ENCODE measurements around the gene CKAP2L.
A peak's percentile ranks its signal among the peaks of the same experiment; 100 is the strongest.

Gene CKAP2L

DNA sequence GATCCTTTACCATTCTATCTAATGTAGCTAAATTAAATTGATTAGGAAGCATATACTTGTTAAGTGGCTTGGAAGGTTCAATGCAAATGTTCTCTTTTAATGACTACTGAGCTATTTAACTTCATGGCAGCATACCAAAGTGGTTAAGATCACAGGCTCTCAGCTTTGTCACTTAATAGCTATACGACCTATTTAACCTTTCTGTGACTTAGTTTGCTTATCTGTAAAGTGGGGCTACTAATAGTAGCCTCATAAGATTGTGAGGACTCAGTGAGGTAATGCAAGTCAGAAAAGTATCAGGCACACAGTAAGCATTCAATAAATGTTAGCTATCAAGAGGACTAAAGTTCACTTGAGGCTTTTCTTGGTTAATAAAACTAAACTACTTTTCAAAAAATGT, 4.3 kb downstream of the CKAP2L start:
- no peak for DNase-seq

DNA sequence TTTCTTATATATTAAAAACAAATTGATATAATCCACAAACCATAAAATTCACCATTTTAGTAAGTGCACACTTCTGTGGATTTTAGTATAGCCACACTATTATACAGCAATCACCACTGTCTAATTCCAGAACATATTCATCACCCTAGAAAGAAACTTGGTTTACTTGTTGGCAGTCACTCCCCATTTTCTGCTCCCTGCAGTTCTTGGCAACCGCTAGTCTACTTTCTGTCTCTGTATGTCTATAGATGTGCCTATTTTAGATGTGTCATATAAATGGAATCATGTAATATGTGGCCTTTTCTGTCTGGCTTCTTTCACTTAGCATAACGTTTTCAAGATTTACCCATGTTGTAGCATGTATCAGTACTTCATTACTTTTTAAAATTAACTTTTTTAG, 5.7 kb downstream of the CKAP2L start:
- no peak for DNase-seq

DNA sequence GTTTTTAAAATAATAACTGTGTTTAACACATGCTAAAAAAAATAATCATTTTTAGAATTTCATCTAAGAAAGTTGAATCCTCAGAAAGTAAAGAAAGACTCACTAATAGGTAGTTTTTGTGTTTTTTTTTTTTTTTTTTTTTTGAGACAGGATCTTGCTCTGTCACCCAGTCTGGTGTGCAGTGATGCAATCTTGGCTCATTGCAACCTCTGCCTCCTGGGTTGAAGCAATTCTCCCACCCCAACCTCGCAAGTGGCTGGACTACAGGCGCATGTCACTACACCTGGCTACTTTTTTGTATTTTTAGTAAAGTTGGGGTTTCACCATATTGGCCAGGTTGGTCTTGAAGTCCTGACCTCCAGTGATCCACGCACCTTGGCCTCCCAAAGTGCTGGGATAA, 7.1 kb downstream of the CKAP2L start:
- peak; percentile 41 to 64 for DNase-seq

DNA sequence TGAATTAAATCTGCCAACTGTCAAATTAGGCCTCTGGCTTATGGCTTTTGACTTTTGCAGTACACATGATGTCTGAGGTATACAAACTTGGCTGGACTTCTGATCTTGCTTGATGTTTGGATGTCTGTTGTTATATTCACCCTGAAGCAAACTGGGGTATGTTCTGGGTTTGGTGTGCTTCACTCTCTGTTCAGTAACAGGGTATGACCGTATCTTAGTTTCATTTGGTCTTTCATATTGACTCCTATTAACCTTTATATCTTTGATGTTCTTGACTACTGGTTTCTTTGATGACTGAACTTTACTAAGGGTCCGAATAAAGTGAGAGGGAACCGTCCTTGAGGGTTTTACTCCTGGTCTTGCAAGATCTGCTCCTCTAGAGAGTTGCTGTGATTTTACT, 8.2 kb downstream of the CKAP2L start:
- no peak for DNase-seq

DNA sequence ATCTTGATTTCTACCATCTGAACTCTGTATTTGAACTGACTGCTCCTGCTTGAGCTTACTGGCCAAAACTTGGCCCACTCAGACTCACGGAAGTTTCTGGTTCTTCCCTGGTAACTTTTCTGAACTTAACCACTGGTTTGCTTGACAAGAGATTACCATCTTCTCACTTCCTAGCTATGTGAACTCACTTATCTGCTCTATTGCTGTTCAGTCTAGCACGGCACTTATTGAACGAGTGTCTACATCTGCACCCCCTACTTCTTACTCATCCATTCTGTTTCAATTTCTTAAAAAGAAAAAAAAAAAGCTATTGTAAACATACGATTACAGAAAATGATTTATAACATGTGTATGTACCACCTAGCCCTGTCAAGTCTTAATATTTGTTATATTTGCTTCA, 9.0 kb downstream of the CKAP2L start:
- DNase-seq: no peak

- peak; percentile 22 to 66 for DNase-seq
Observed at GRCh38 chr2:112754564-112754963, 9.8 kb downstream of the CKAP2L start.

DNA sequence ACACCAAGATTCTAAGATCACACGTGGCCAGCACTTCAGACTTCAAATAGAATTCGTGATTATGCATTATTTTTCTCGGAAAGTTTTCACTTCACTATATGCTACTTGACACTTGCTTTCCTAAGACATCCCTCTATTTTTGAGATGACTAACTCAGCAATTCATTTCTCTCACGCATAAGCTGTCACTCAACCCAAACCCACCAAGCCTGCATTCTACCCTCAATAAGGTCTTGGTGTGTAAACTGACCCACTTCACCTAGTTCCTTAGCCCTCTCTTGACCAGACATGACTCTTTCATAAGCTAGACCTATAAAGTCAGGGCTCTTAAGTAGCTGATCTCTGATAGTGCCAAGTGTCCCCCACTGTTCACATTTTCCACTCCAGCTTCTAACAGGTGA, 11.7 kb downstream of the CKAP2L start:
- DNase-seq: no peak

GRCh38 chr2:112751451-112752197, 12.8 kb downstream of the CKAP2L start:
- no peak for DNase-seq

- DNase-seq: no peak
Observed at GRCh38 chr2:112750560-112750843, 13.9 kb downstream of the CKAP2L start.

DNA sequence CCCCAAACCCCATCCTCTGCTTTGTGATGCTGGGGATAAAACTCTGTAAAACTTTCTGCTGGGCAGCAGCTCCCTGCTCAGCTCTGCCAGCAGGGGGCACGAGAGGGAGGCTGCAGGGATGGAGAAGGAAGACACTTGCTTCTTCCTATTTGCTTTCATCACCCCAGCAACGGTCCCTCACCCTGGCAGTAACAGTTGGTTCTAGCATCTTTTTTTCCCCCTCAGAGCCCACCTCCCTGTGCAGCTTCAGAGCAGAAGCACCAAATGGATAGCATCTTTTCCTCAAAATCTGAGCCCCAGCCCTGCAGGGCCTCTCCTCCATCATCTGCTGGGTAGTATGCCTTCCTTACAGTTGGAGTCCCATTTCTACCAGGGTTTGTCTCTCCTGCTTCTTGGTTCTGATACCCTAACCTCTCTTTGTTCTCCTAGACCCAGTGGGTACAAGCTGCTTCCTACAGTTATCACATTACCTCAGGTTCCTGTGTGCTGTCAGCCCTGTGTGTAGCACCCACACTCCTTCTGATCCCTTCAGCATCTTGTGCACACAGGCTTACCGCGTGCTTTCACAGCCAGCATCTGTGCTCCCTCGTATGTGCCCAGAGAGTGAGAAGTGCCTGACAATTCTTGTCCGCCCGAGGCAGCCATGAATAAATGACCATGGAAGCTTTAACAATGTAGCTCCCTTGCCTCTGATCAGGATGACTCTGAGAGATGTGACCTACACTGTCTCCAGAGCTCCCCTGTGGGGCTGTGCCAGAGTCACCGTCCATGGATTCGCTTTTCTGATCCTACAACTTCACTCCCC, 14.5 kb downstream of the CKAP2L start:
- DNase-seq: peak; percentile 66 to 88

DNA sequence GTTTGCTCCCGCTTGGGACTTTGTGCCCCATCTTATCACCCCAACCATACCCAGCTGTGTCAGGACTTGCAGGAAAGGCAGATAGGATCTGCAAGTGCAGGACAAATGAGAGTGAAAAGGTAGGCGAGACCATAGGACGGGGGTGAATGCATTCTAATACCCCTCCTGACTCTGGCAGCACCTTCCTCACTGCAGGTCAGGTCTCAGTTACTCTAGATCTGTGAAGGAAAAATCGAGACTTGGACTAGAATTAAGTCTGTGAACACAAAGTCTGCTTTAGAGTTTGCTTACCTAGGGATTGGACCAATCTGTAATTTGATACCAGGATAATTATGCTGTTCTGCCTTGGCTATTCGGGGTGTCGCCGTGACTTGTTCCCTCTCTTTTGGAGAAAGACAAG, 23.9 kb downstream of the CKAP2L start:
- DNase-seq: no peak

GRCh38 chr2:112737542-112738232, 26.7 kb downstream of the CKAP2L start:
- DNase-seq: no peak

DNA sequence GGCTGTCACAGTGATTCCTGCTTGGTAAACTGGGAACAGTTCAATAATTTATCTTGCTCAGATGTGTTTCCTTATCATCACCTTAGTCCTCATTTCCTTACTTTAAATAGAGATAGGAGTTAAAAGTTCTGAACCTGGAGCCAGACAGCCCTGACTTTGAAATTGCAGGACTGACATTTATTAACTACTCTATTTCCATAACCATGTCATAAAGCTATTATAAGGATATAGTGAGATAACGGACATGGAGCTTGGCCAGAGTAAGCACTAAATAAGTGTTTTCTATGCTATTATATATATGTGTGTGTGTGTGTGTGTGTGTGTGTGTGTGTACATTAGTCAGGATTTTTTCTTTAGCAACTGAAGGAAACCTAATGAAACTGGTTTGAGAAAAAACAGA, 30.5 kb downstream of the CKAP2L start:
- DNase-seq: no peak

- no peak for DNase-seq
Observed at GRCh38 chr2:112733456-112733855, 31.0 kb downstream of the CKAP2L start.

- DNase-seq: no peak
Observed at GRCh38 chr2:112731479-112731878, 32.9 kb downstream of the CKAP2L start.

DNA sequence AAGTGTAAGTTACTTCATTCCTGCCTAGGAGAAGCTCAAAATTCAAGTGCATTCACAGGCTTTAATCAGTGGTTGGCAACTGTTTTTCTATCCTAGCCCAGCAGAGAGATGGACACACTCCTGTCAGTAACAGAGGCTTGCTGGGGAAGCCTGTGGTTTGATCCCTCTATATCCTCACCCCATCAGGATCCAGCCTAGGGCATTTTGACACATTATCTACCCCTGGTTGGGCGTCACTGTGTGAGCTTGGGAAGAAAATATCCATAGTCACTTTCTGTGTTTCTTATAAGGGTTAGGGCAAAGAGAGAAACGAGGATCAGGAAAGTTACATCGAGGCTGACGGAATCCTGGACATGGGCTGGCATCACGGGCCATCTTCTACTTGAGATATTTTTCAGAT, 33.6 kb downstream of the CKAP2L start:
- no peak for DNase-seq

DNA sequence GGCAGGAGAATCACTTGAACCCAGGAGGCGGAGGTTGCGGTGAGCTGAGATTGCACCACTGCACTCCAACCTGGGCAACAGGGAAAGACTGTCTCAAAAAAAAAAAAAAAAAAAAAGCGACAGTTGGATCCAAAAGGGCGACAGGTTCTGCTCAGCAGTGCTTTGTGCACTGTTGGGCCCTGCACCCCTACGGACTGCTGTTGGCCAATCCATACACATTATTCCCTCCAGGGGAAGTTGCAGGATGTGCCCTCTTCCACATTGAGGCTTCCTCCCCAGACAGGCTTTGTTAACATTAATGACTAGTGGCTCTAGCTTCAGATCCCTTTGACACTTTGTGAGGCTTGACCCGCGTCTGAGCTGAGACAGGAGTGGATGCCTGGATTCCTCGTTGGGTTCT, 34.2 kb downstream of the CKAP2L start:
- DNase-seq: peak in 1 of 2 donors; percentile 25

- DNase-seq: no peak
Observed at GRCh38 chr2:112728378-112729175, 35.8 kb downstream of the CKAP2L start.

DNA sequence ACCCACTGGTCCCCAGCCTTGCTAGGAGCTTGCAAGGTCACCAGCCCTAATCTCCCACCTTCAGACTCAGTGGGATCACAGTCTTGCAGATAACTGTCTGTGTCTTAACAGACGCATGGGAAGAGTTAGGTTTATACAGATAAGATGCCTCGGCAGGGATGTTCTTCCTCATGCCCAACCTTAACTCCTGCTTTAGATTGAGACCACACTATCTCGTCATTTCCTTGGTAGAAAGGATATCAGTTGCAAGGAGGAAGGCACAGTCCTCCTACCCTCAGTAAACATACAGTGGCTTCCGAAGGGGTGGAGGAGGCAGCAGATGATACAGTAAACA, 36.4 kb downstream of the CKAP2L start:
- no peak for DNase-seq

DNA sequence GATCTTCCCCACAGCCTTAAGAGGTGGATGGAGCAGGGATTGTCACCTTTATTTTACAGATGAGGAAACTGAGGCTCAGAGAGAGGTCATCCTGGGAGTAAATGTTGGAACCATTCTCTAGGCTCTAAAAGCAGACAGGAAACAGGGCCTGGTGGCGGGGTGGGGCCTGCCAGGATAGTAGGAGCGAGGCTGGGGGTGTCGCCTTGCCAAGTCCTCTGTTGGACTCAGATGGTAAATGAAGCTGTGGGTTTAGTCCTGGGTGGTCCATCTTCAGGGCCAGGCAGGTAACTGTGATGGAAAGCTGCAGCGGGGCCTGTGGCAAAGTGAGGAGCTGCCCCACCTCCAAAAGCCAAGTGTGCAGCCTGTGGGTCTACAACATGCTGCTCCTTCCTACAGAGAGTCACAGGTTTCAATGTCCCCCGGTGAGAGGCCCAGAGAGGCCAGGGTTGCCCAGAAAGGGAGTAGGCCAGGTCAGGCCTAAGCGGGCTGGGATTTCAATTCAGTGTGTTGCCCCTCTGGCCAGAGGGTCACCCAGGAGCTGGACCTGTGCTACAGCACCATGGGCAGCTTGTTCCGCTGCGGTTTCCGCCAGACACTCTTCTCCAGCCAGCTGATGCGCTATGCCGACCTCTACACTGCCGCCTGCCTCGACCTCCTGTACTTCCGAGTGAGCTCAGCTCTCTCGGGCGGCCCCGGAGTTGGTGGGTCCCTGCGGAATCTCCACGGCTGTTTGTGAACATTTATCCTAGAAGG, 37.0 kb downstream of the CKAP2L start:
- no peak for DNase-seq

GRCh38 chr2:112726487-112727190, 37.8 kb downstream of the CKAP2L start:
- DNase-seq: peak; percentile 90 to 98

Data from inflammatory macrophage treated with lipopolysaccharide for 1 hour (primary cell).